Stimulated activated CD4-positive, alpha-beta T cell treated with anti-CD3 and anti-CD28 coated beads, Interleukin-2, amount 100 ng/mL, for 48 hours (primary cell): ENCODE results near the gene TPM1.
"Not testable (repeated sequence)": the region's sequence is repeated elsewhere in the genome, so short reads cannot be mapped to it uniquely, and the experiment has no call there.

Experiments used
- DNase-seq, 2 donors: peaks; one replicate each; pipeline ENCODE4 v3.0.0-alpha.2; 2020

The TPM1 gene

GRCh38 chr15:63099581-63099980 is 57.0 kb downstream of the TPM1 start:
- not testable (repeated sequence) for DNase-seq

DNA sequence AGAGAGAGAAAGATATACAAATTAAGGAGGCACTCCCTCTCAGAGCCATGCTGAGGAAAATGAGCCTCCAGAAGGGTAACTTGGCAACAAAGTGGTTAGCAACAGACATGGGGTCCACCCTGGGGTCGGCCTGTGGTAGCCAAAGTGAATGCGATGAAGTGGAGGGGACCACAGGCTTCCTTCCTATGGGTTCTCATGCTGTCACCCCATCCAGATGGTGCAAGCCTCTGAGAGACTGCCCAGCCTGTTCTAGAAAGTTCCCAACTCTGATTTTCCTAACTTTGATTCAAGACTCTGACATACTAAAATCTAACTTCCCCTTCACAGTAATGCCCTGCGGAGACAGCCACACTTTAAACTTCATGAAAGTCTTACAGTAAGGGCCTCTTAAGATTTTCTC is 60.9 kb downstream of the TPM1 start:
- no peak for DNase-seq

DNA sequence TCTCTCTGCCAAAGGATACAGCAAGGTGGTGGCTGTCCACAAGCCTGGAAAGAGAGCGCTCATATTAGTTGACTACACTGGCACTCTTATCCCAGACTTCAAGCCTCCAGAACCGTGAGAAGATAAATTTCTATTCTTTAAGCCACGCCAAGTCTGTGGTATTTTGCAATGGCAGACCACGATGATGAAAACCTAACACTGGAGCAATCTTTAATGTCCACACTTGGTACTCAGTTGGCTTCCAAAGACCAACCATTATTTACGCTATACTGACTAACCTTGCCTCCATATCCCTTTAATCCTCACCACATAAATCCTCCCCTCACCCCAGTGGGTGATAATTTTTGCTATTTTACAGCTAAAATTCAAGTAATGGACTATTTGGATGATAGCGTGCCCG is 62.2 kb downstream of the TPM1 start:
- DNase-seq, result no peak

GRCh38 chr15:63105354-63105753 is 62.8 kb downstream of the TPM1 start:
- not testable (repeated sequence) for DNase-seq

DNA sequence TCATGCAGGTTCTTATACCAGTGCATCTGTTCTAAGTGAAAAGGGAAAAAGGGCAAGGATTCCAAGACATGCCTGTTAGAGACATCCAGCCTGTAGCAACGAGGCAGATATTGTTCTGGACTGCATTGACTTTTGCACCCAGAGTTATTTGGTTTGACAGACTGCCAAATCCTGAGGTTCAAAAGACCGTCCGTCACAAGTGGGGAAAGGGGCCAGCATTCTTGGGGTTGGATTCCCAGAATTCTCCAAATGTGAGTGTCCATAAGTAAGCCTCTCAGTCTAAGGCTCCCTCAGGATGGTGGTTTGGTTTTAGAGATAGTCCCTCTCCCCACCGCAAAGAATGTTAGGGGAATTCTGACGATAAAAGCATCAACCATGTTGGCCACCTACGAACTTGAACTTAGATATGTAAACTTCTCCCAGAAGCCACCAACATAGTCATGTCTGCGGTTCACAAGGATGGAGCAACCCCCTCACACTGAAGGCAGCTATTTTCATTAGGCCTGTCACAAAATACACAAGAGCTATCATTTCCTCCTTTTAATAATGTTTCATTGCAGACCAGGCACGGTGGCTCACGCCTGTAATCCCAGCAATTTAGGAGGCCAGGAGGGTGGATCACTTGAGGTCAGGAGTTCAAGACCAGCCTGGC is 65.5 kb downstream of the TPM1 start:
- DNase-seq, result no peak

- no peak for DNase-seq
These were observed 67.0 kb downstream of the TPM1 start for GRCh38 chr15:63109498-63109897.

GRCh38 chr15:63109920-63110319 is 67.4 kb downstream of the TPM1 start:
- DNase-seq, result no peak

GRCh38 chr15:63110428-63111026 is 68.0 kb downstream of the TPM1 start:
- DNase-seq, result no peak

GRCh38 chr15:63111481-63111880 is 68.9 kb downstream of the TPM1 start:
- DNase-seq, result no peak

GRCh38 chr15:63112871-63113270 is 70.3 kb downstream of the TPM1 start:
- DNase-seq, result no peak

GRCh38 chr15:63114465-63114864 is 71.9 kb downstream of the TPM1 start:
- DNase-seq, result no peak
